Spleen (tissue), 7 donors: ENCODE results near the gene ABAT.

ENCODE experiments used
- POLR2A ChIP-seq, 3 donors: fragments of 450-650 bp; IDR thresholded peaks; one replicate each; pipeline ENCODE4 v1.5.1; 2017; ENCODE audit warnings: antibody characterized with exemption in 3 of 3, mild to moderate bottlenecking in 1 of 3
- TF ChIP-seq, protein P1 (sequence below), 11 experiments: fragments of 200-600 bp in 7 of 11; fragments of 450-650 bp in 4 of 11; sonication (generic) in 4 of 11; IDR thresholded peaks in 8 of 11; conservative IDR thresholded peaks in 3 of 11; 1 replicate in 7 of 11; 2 replicates in 4 of 11; pipeline versions ENCODE4 v1.4.0 to v1.8.0; 2016 to 2021; ENCODE audit warnings: antibody characterized with exemption in 11 of 11, inconsistent platforms in 4 of 11, mild to moderate bottlenecking in 1 of 11
- donor health status: DM: no; HTN: no; CAD: no; lungs with moderate emphysema.
- donor health status: DM: no; HTN: no; CAD: no.
- donor health status: DM: no; HTN: no; CAD: no.

DNA sequence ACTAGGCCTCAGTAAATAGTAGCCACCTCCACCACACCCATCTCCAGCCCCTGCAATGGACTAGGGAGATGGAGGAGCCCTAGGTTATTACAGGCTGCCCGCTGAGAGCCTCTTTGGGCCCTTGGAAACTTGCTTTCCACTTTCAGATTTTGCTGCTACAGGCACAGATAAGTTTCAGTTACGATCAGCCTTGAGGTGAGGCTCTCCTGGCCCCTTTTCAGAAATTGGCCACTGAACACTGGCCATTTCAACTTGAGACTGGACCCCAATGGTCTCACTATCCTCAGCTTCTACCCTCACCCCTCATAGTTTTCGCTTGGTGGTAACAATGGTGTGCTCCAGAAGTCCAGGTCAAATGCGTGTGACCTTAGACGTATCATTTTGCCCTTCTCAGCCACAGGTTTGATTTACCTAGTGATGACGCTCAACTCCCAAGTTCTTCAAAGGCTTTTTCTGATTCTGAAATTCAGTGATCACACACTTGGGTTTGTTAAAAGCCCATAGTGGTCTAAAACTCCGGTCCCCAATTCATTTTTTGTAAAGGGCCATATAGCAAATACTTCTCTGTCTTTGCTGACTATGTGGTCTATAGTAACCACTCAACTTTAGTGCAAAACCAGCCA is 124.2 kb downstream of the ABAT start:
- TF ChIP-seq, protein P1, sequence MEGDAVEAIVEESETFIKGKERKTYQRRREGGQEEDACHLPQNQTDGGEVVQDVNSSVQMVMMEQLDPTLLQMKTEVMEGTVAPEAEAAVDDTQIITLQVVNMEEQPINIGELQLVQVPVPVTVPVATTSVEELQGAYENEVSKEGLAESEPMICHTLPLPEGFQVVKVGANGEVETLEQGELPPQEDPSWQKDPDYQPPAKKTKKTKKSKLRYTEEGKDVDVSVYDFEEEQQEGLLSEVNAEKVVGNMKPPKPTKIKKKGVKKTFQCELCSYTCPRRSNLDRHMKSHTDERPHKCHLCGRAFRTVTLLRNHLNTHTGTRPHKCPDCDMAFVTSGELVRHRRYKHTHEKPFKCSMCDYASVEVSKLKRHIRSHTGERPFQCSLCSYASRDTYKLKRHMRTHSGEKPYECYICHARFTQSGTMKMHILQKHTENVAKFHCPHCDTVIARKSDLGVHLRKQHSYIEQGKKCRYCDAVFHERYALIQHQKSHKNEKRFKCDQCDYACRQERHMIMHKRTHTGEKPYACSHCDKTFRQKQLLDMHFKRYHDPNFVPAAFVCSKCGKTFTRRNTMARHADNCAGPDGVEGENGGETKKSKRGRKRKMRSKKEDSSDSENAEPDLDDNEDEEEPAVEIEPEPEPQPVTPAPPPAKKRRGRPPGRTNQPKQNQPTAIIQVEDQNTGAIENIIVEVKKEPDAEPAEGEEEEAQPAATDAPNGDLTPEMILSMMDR (IDR thresholded peaks at IDR 0.05 in 8 of 11, conservative IDR thresholded peaks at IDR 0.05 in 3 of 11) = no peak
- no peak for TF ChIP-seq POLR2A (IDR thresholded peaks at IDR 0.05)
